Brain microvascular endothelial cell (primary cell): ENCODE data around the gene CD53.

ENCODE experiments used
- DNase-seq: peaks from one replicate; pipeline ENCODE4 v3.0.0-alpha.2; 2020
- H3K27ac ChIP-seq: fragments of 250-450 bp; sonication (Bioruptor Pico); 2 replicates; pipeline ENCODE4 v1.5.1; 2020; ENCODE audit warnings: mild to moderate bottlenecking, moderate library complexity
- H3K27me3 ChIP-seq: fragments of 250-450 bp; sonication (Bioruptor Pico); replicated peaks from 2 replicates; pipeline ENCODE4 v1.5.1; 2020; ENCODE audit warnings: mild to moderate bottlenecking
- H3K36me3 ChIP-seq: fragments of 250-450 bp; sonication (Bioruptor Pico); replicated peaks from 2 replicates; pipeline ENCODE4 v1.5.1; 2020; ENCODE audit warnings: mild to moderate bottlenecking
- H3K4me3 ChIP-seq: 2 replicates; pipeline ENCODE4 v1.5.1; 2011; ENCODE audit warnings: low read depth, mild to moderate bottlenecking, control low read depth, low read length, moderate library complexity
- in situ Hi-C: cut with HindIII; loops from 2 replicates; pipeline ENCODE4 v1.10.0; 2017; ENCODE audit warnings: low sequenced_read_pairs, low pct_ligation_motif_present
- TF ChIP-seq, protein P1 (sequence below): IDR thresholded peaks from 2 replicates; pipeline ENCODE4 v1.5.1; 2011; ENCODE audit warnings: low read depth, mild to moderate bottlenecking, moderate library complexity, low read length, control low read depth, inconsistent platforms; ENCODE audit errors: missing control alignments

CD53 gene

DNA sequence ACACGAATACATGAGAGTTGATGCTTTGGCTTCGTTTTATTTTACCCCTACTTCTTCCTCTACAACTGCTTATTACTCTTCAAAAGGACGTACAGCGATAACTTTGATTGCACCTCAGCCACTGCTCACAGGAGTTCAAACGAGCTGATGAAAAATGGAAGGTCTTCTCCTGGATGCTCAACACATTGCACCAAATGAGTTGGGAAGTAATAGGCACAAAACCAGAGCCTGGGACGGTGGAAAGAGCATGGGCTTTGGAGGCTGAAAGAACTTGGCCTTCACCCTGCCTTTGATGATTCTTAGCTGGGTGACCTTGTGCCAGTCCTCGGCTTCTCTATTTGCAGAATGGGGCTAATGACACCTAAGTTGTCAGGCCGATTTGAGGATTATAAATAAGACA lies 4.8 kb downstream of the CD53 start:
- H3K4me3 ChIP-seq = no peak overlapping the region

DNA sequence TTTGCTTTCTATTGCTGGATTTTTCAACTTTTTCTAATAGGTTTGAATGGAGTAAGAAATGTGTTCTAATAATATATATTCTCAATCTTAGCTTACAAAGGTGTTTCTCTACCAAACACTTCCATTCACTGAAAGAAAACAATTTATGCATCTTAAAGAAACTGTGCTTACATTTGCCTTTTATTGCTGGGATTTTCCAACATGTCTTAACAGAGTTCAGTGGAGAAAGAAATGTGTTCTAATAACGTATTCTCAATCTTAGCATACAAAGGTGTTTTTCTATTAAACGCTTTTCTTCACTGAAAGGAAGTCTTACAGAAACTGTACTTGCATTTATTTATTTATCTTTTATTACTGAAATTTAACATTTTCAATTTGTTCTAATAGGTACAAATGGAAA lies 5.6 kb downstream of the CD53 start:
- Histone ChIP-seq H3K4me3 (no peak overlapping the region), H3K27ac (no peak overlapping the region), H3K36me3 (no peaks in the 10 kb centered on the region), H3K27me3 (no peaks in the 10 kb centered on the region)
- DNase-seq = no peak
- in situ Hi-C loops = no loop called here
- TF ChIP-seq, protein P1, sequence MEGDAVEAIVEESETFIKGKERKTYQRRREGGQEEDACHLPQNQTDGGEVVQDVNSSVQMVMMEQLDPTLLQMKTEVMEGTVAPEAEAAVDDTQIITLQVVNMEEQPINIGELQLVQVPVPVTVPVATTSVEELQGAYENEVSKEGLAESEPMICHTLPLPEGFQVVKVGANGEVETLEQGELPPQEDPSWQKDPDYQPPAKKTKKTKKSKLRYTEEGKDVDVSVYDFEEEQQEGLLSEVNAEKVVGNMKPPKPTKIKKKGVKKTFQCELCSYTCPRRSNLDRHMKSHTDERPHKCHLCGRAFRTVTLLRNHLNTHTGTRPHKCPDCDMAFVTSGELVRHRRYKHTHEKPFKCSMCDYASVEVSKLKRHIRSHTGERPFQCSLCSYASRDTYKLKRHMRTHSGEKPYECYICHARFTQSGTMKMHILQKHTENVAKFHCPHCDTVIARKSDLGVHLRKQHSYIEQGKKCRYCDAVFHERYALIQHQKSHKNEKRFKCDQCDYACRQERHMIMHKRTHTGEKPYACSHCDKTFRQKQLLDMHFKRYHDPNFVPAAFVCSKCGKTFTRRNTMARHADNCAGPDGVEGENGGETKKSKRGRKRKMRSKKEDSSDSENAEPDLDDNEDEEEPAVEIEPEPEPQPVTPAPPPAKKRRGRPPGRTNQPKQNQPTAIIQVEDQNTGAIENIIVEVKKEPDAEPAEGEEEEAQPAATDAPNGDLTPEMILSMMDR = no peak

More for the DNA sequence above, 4.8 kb downstream of the CD53 start:
- in situ Hi-C loops = no loop called here
- TF ChIP-seq, protein P1 = no peak
- no peak for DNase-seq
- Histone ChIP-seq H3K27ac (no peak overlapping the region), H3K36me3 (no peaks in the 10 kb centered on the region), H3K27me3 (no peaks in the 10 kb centered on the region)

DNA sequence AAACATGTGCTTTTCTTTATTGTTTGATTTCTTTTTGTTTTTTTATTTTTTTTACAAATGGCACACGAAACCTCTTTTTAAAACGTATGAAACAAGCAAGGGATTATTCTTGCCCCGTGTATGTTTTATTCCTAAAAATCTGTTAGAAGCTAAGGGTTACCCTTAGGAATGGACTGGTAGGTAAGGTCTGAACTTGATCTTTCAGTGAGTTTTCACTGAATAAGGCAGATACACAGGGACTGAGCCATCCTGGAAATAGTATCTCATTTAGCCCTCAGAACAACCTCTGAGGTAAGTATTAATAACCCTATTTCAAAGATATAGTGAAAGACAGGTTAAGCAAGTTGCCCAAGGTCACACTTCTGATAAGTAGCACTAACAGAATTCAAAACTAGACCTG lies 6.0 kb downstream of the CD53 start:
- no peak overlapping the region for H3K4me3 ChIP-seq
- no peak for DNase-seq
- in situ Hi-C loops = no loop called here
- no peaks in the 10 kb centered on the region for H3K36me3 ChIP-seq
- no peaks in the 10 kb centered on the region for H3K27me3 ChIP-seq
- TF ChIP-seq, protein P1 = no peak
- H3K27ac ChIP-seq = no peak overlapping the region

DNA sequence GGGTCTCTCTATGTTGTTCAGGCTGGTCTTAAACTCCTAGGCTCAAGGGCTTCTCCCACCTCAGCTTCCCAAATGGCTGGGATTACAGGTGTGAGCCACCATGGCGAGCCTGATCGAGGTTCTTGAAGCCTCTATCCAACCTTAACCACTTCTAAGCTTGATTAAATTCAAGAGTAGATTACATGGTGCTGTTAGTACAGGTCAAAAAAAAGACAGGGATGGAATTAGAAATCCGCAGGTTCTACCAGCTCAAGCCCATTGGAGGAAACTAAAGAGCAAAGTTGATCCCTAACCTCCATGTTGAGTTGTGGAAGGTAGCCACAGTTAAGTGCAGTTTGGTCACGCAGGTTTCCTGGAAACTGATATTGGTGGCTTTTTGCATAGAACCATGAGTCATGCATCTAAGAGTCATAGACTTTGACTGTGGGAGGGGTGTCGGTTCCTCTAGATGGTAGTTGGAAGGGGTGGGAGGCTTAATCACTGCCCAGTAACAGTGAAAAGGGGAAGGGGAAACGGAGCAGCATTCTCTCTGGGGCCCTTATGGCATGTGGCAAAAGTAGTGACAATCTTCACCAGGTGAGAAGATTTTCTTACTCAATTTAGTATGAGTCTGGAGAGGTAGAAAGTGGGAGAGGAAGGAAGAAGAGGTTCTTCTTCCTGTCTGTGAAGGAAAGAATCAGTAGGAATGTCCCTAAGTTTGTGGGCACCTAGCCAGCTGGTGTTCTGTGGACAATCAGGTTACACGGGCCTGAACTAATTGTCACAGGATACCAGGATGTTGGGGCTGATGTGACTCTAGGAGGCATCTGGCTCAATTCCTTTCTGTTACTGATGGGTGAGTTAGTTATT lies 7.0 kb downstream of the CD53 start:
- DNase-seq = no peak
- Histone ChIP-seq H3K27me3 (no peaks in the 10 kb centered on the region), H3K36me3 (no peaks in the 10 kb centered on the region), H3K4me3 (no peak overlapping the region), H3K27ac (no peak overlapping the region)
- TF ChIP-seq, protein P1 = no peak
- in situ Hi-C loops = no loop called here

DNA sequence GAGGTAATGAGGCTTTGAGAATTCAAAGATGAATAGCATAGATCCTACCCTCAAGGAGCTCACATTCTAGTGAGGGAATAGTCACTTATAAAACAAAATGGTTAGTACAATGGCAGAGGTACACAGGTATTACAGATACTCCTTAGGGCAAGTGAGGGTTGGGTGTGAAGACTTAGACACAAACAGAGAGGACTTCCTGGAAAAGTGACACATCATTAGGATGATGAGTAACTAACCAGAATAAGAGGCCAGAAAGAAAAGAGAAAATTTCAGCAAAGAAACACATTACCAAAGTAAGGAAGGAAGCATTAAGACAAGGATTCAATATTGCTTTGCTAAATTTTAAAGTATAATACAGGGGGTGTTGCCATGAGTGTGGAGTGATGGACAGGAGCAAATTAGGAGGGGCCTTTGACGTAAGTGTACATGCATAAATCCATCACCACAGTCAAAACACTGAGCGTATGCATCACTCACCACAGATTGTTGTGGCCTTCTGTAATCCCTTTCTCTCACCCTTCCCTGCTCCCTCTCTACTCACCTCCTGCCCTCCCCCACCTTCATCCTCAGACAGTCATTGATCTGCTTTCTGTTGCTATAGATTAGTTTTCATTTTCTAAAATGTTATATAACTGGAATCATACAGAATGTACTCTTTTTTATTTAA lies 7.9 kb downstream of the CD53 start:
- no peaks in the 10 kb centered on the region for H3K27me3 ChIP-seq
- H3K36me3 ChIP-seq = no peaks in the 10 kb centered on the region
- TF ChIP-seq, protein P1 = no peak
- no peak overlapping the region for H3K4me3 ChIP-seq
- H3K27ac ChIP-seq = no peak overlapping the region
- in situ Hi-C loops = no loop called here
- no peak for DNase-seq

DNA sequence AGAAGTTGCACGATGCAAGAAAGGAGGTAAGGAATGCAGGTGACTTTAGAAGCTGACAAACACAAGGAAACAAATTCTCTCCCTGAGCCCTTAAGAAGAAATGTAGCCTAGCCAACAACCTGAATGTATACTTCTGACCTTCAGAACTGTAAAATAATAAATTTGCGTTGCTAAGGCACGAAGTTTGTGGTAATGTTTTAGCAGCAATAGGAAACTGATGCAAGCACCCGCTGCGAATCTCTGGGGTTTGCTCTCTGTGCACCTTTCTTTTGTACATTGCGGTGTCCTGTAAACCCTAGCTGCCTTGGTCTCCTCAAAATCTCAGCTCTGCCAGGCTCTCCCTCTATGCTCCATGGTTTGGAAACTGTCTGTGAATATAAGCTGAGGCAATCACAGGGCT lies 15.1 kb downstream of the CD53 start:
- in situ Hi-C loops = no loop called here
- DNase-seq = no peak
- TF ChIP-seq, protein P1 = no peak
- Histone ChIP-seq H3K27ac (no peak overlapping the region), H3K36me3 (no peaks in the 10 kb centered on the region), H3K27me3 (no peaks in the 10 kb centered on the region), H3K4me3 (no peak overlapping the region)
